T1000 (cell line): Measurements from ENCODE around the gene UBE2F.
"Not testable (repeated sequence)": the region's sequence is repeated elsewhere in the genome, so short reads cannot be mapped to it uniquely, and the experiment has no call there.

Experiments
- DNase-seq: peaks from one replicate; lab custom pipeline; 2025; ENCODE audit warnings: mixed read lengths; lab: John Stamatoyannopoulos, UW

Gene UBE2F

GRCh38 chr2:237944302-237944701 is 22.5 kb upstream of the UBE2F start:
- DNase-seq = no peak

- no peak for DNase-seq
These were observed 20.4 kb upstream of the UBE2F start for GRCh38 chr2:237946423-237946822.

GRCh38 chr2:237951354-237951753 is 15.5 kb upstream of the UBE2F start:
- DNase-seq = not testable (repeated sequence)

- no peak for DNase-seq
These were observed 14.9 kb upstream of the UBE2F start for GRCh38 chr2:237951878-237952277.

- DNase-seq = no peak
These were observed 14.0 kb upstream of the UBE2F start for GRCh38 chr2:237952851-237953250.

- no peak for DNase-seq
These were observed 11.0 kb upstream of the UBE2F start for GRCh38 chr2:237955640-237956401.

- DNase-seq = no peak
These were observed 10.4 kb upstream of the UBE2F start for GRCh38 chr2:237956402-237956736.

- DNase-seq = no peak
These were observed 5.2 kb upstream of the UBE2F start for GRCh38 chr2:237961637-237962036.

GRCh38 chr2:237962432-237963084 is 4.3 kb upstream of the UBE2F start:
- DNase-seq = no peak

GRCh38 chr2:237963490-237963991 is 3.3 kb upstream of the UBE2F start:
- DNase-seq = not testable (repeated sequence)

GRCh38 chr2:237964194-237964577 is 2.6 kb upstream of the UBE2F start:
- DNase-seq = no peak

- no peak for DNase-seq
These were observed 2.0 kb upstream of the UBE2F start for GRCh38 chr2:237964578-237965404.

- not testable (repeated sequence) for DNase-seq
These were observed 970 bp upstream of the UBE2F start for GRCh38 chr2:237965844-237966243.

- DNase-seq = no peak
These were observed 607 bp upstream of the UBE2F start for GRCh38 chr2:237966250-237966564.

GRCh38 chr2:237967463-237967951 is 693 bp downstream of the UBE2F start:
- no peak for DNase-seq

GRCh38 chr2:237968048-237968862 is 1.4 kb downstream of the UBE2F start:
- DNase-seq = no peak

GRCh38 chr2:237971661-237972060 is 4.8 kb downstream of the UBE2F start:
- DNase-seq = no peak

GRCh38 chr2:237972211-237972610 is 5.4 kb downstream of the UBE2F start:
- no peak for DNase-seq

- DNase-seq = no peak
These were observed 6.1 kb downstream of the UBE2F start for GRCh38 chr2:237972936-237973335.

- DNase-seq = no peak
These were observed 10.6 kb downstream of the UBE2F start for GRCh38 chr2:237977380-237977779.

GRCh38 chr2:237978058-237978712 is 11.4 kb downstream of the UBE2F start:
- DNase-seq = no peak
